ENCODE measurements around the gene ACTR6.
"Not testable (repeated sequence)": the region's sequence is repeated elsewhere in the genome, so short reads cannot be mapped to it uniquely, and the experiment has no call there.

Gene ACTR6

DNA sequence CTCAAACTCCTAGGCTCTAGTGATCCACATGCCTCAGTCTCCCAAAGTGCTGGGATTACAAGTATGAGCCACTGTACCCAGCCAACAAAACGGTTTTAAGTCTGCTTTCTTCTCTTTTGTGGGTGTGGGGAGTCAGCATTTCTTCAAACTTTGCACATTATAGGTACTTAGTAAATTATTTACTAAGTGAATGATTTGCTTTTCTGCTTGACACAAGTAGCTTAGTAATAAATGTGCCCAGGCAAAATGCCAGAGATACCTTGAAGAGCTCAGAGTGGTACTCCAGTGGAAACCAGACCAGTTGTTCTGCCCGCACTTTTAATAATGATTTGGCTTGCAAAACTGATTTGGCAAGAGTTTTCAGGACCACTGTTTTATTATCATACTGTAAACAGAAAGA is 51.3 kb downstream of the ACTR6 start:
- no peak overlapping the region for H3K4me3 ChIP-seq (replicated peaks; ENCODE audit: low read depth, low read length)
- TF ChIP-seq, protein P1, sequence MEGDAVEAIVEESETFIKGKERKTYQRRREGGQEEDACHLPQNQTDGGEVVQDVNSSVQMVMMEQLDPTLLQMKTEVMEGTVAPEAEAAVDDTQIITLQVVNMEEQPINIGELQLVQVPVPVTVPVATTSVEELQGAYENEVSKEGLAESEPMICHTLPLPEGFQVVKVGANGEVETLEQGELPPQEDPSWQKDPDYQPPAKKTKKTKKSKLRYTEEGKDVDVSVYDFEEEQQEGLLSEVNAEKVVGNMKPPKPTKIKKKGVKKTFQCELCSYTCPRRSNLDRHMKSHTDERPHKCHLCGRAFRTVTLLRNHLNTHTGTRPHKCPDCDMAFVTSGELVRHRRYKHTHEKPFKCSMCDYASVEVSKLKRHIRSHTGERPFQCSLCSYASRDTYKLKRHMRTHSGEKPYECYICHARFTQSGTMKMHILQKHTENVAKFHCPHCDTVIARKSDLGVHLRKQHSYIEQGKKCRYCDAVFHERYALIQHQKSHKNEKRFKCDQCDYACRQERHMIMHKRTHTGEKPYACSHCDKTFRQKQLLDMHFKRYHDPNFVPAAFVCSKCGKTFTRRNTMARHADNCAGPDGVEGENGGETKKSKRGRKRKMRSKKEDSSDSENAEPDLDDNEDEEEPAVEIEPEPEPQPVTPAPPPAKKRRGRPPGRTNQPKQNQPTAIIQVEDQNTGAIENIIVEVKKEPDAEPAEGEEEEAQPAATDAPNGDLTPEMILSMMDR (IDR thresholded peaks at IDR 0.05; ENCODE audit: low read length, missing control alignments) = no peak
- no peak for DNase-seq (ENCODE audit: low read depth)

DNA sequence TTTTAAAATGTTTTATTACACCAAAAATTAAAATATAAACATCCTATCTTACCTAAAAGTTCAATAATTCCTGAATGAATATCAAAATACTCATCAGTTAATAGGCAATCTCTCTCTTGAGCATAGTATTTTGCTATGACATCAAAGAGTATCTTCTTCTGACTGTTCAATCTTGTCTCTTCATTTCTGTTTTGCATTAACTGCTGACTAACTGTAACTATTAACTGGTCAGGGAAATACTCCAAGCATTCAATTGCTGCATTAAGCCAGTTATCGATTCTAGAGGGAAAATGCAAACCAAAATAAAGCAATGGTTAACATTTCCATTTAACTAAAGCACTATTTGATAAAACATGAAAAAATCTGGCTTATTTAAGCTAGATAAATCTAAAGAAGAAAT is 52.8 kb downstream of the ACTR6 start:
- H3K4me3 ChIP-seq (replicated peaks; ENCODE audit: low read depth, low read length) = no peak overlapping the region
- TF ChIP-seq, protein P1 (IDR thresholded peaks at IDR 0.05; ENCODE audit: low read length, missing control alignments) = no peak
- no peak for DNase-seq (ENCODE audit: low read depth)

- no peak overlapping the region for H3K4me3 ChIP-seq (replicated peaks; ENCODE audit: low read depth, low read length)
- peak; percentile 7 for DNase-seq (ENCODE audit: low read depth)
- TF ChIP-seq, protein P1 (IDR thresholded peaks at IDR 0.05; ENCODE audit: low read length, missing control alignments) = no peak
Observed at GRCh38 chr12:100254876-100255275, 54.3 kb downstream of the ACTR6 start.

DNA sequence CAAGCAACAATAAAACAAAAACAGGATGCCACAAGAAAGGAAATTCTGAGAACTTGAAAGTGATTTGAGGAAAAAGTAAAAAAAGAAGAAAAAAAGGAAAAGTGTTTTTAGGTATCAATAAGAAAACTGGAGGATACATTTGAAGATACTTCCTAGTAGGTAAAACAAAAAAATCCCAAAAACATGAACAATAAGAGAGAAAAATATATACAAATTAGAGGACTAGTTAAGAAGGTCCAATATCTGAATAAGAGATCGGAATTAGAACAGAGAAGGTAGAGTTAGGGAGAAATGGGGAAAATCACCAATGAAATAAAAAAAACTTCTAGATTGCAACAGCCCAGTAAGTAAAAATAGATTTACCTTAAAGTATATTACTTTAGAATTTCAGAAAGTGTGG is 57.5 kb downstream of the ACTR6 start:
- DNase-seq (ENCODE audit: low read depth) = no peak
- TF ChIP-seq, protein P1 (IDR thresholded peaks at IDR 0.05; ENCODE audit: low read length, missing control alignments) = no peak
- no peak overlapping the region for H3K4me3 ChIP-seq (replicated peaks; ENCODE audit: low read depth, low read length)

- TF ChIP-seq, protein P1 (IDR thresholded peaks at IDR 0.05; ENCODE audit: low read length, missing control alignments) = no peak
- no peak overlapping the region for H3K4me3 ChIP-seq (replicated peaks; ENCODE audit: low read depth, low read length)
- no peak for DNase-seq (ENCODE audit: low read depth)
Observed at GRCh38 chr12:100263131-100263530, 62.5 kb downstream of the ACTR6 start.

DNA sequence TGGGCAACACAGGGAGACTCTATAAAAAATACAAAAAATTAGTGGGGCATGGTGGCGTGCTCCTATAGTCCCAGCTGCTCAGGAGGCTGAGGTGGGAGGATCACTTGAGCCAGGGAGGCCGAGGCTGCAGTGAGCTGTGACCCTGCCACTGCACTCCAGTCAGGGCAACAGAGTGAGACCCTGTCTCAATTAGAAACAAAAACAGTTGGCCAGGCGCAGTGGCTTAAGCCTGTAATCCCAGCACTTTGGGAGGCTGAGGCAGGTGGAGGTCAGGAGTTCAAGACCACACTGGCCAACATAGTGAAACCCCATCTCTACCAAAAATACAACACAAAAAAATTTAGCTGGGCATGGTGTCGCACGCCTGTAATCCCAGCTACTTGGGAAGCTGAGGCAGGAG is 64.5 kb downstream of the ACTR6 start:
- H3K4me3 ChIP-seq (replicated peaks; ENCODE audit: low read depth, low read length); DNase-seq (ENCODE audit: low read depth): not testable (repeated sequence)

DNA sequence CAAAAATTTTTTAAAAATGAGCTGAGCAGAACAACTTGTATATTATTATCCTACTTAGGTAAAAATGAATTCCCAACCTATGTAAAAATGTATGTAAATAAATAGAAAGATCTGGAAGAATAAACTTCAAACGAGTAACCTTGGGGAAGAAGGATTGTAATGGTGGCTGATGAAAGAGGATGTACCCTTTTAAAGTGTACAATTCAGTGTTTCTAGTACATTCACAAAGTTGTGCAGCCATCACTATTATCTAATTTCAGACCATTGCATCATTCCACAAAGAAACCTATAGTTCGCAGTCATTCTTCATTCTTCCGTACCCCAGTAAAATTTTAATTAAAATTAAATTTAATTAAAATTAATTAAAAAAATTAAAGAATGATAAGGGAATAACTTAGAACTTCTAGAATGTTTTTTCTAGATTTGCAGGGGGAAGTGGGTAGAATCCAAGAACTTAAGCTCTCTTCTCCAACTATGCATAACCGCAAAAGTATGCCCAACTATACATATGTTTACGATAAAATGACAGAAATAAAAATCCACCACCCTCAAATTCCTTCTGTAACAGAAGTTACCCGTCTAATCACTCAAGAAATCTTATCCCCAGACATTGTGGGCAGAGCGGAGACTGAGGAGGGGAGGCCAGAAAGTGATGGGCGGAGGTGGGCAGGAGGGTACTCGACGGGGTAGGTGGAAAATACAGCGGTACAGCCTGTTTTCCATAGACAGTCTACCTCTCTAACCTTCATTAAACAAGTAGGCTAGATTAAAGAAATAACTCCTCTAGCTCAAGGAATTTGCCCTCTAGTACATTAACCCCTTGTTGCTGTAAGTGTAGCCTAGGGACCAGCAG is 65.3 kb downstream of the ACTR6 start:
- TF ChIP-seq, protein P1 (IDR thresholded peaks at IDR 0.05; ENCODE audit: low read length, missing control alignments) = no peak
- DNase-seq (ENCODE audit: low read depth) = no peak
- H3K4me3 ChIP-seq (replicated peaks; ENCODE audit: low read depth, low read length) = peak overlapping the region; percentile 85

Data from fibroblast of pulmonary artery (primary cell).